Osteoblast (primary cell): ENCODE data around the gene EIF2B2. TPM values are rescaled to one million over a fixed set of nuclear protein-coding genes. Genes with fewer than 3 reads are reported as not detected.

Experiments
- DNase-seq: peaks from one replicate; pipeline ENCODE4 v3.0.0; 2011; ENCODE audit warnings: low spot score, mixed read lengths; ENCODE audit not compliant: insufficient read length; ENCODE audit errors: missing footprints
- H2AFZ ChIP-seq: 2 replicates; pipeline ENCODE4 v1.6.0; 2011; ENCODE audit warnings: mild to moderate bottlenecking, low read length
- H3K27ac ChIP-seq: 2 replicates; pipeline ENCODE4 v1.5.1; 2011; ENCODE audit warnings: mild to moderate bottlenecking, low read depth, low read length, moderate library complexity
- H3K27me3 ChIP-seq: 2 replicates; pipeline ENCODE4 v1.6.0; 2012; ENCODE audit warnings: mild to moderate bottlenecking, control low read depth, inconsistent platforms, low read length, moderate library complexity; ENCODE audit not compliant: insufficient read depth
- H3K36me3 ChIP-seq: 2 replicates; pipeline ENCODE4 v1.5.1; 2011; ENCODE audit warnings: mild to moderate bottlenecking, low read length, control low read depth, moderate library complexity; ENCODE audit not compliant: insufficient read depth
- H3K4me1 ChIP-seq: 2 replicates; pipeline ENCODE4 v1.5.1; 2011; ENCODE audit warnings: mild to moderate bottlenecking, low read length, control low read depth, moderate library complexity; ENCODE audit not compliant: insufficient read depth
- H3K4me2 ChIP-seq: 2 replicates; pipeline ENCODE4 v1.6.0; 2011; ENCODE audit warnings: mild to moderate bottlenecking, low read length; ENCODE audit not compliant: insufficient read depth
- H3K4me3 ChIP-seq: fragments of 200-600 bp; sonication (generic); 3 replicates; pipeline ENCODE4 v1.5.1; 2012; ENCODE audit warnings: mild to moderate bottlenecking, low read length, inconsistent platforms; ENCODE audit not compliant: insufficient read depth
- H3K79me2 ChIP-seq: 2 replicates; pipeline ENCODE4 v1.6.0; 2012; ENCODE audit warnings: mild to moderate bottlenecking, low read length, control low read depth, inconsistent platforms; ENCODE audit not compliant: insufficient read depth
- H3K9me3 ChIP-seq: 2 replicates; pipeline ENCODE4 v1.5.1; 2011; ENCODE audit warnings: low read depth, low read length, control low read depth
- H4K20me1 ChIP-seq: 2 replicates; pipeline ENCODE4 v1.6.0; 2012; ENCODE audit warnings: mild to moderate bottlenecking, low read length, control low read depth; ENCODE audit not compliant: insufficient read depth
- total RNA-seq: library from RNA; depleted of rRNA; stranded (reverse); fragments of >200 nt; gene quantifications from 2 replicates; pipeline ENCODE4 v1.2.3, GENCODE V29; 2012
- TF ChIP-seq, protein P1 (sequence below): IDR thresholded peaks from 2 replicates; pipeline ENCODE4 v1.5.1; 2011; ENCODE audit warnings: mild to moderate bottlenecking, low read depth, low read length, moderate library complexity; ENCODE audit errors: extremely low read depth

The EIF2B2 gene
- total RNA-seq, 1 donor, result 39.4 TPM

DNA sequence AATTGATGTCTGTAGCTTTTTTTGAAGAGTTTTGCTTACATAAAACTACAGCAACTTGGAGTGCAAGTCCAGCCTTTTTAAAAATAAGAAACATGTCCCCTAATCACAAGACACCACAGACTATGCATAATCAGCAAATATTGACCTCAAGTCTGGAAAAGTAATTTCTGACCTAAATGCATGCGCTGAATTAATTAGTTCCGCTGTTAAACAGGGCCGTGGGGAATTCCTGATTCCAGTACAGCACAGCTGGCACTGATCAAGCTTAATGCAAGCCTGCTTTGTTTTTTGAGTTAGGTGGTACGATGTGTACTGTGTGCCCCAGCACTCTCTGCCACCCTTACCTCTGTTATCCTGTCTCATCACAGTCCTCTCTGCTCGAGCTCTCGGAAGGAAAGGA, 39.3 kb downstream of the EIF2B2 start:
- Histone ChIP-seq H3K9me3 (no peaks in the 10 kb centered on the region), H3K4me1 (peaks cover 16% of the 10 kb centered on the region), H3K4me2 (no peak overlapping the region), H3K27me3 (no peaks in the 10 kb centered on the region), H4K20me1 (no peaks in the 10 kb centered on the region), H2AFZ (no peak overlapping the region), H3K4me3 (no peak overlapping the region), H3K27ac (no peak overlapping the region), H3K79me2 (peaks cover 21% of the 10 kb centered on the region), H3K36me3 (peaks cover 21% of the 10 kb centered on the region)
- no peak for DNase-seq
- TF ChIP-seq, protein P1, sequence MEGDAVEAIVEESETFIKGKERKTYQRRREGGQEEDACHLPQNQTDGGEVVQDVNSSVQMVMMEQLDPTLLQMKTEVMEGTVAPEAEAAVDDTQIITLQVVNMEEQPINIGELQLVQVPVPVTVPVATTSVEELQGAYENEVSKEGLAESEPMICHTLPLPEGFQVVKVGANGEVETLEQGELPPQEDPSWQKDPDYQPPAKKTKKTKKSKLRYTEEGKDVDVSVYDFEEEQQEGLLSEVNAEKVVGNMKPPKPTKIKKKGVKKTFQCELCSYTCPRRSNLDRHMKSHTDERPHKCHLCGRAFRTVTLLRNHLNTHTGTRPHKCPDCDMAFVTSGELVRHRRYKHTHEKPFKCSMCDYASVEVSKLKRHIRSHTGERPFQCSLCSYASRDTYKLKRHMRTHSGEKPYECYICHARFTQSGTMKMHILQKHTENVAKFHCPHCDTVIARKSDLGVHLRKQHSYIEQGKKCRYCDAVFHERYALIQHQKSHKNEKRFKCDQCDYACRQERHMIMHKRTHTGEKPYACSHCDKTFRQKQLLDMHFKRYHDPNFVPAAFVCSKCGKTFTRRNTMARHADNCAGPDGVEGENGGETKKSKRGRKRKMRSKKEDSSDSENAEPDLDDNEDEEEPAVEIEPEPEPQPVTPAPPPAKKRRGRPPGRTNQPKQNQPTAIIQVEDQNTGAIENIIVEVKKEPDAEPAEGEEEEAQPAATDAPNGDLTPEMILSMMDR, result no peak

DNA sequence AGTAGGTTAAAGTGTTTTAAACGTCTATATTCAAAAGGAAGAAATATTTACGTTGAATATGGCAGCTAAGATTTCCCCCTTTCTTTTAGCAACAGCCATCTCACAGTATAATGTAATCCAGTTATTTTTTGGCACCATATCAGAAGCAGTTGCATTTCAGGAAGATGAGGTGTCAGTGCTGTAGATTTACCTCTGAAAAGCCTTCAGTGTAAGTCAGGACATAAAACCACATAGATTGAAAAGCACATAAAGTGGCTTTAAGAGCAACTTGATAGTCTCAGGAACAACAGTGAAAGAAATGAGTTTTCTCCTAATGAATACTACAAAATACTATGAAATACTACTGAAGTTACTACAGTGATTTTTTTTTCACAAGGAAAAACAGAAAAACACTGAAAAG, 41.6 kb downstream of the EIF2B2 start:
- TF ChIP-seq, protein P1, result no peak
- Histone ChIP-seq H3K79me2 (peaks cover 23% of the 10 kb centered on the region), H3K36me3 (peaks cover 12% of the 10 kb centered on the region), H3K27me3 (no peaks in the 10 kb centered on the region), H3K9me3 (no peaks in the 10 kb centered on the region), H2AFZ (no peak overlapping the region), H3K27ac (peak overlapping the region; percentile 25), H3K4me3 (no peak overlapping the region), H3K4me1 (peaks cover 27% of the 10 kb centered on the region), H4K20me1 (no peaks in the 10 kb centered on the region), H3K4me2 (peak overlapping the region; percentile 3)
- DNase-seq, result no peak

DNA sequence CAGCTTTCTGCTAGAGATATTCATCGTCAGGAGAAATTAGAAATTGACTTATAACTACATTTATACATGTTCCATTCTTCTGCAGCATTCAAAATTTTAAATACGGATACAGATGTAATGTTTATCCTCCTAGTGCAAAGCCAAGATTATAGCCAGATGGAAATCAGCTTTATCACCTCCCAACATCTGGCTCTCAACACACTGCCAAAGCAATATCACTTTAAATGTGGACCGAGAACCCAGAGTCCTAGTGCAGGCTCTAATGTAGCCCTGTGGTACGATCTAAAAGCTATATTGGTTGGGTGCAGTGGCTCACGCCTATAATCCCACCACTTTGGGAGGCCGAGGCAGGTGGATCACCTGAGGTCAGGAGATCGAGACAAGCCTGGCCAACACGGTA, 42.0 kb downstream of the EIF2B2 start:
- H3K4me3 ChIP-seq, result no peak overlapping the region
- no peak overlapping the region for H2AFZ ChIP-seq
- TF ChIP-seq, protein P1, result no peak
- no peaks in the 10 kb centered on the region for H3K27me3 ChIP-seq
- H3K27ac ChIP-seq, result no peak overlapping the region
- H4K20me1 ChIP-seq, result no peaks in the 10 kb centered on the region
- peaks cover 9% of the 10 kb centered on the region for H3K36me3 ChIP-seq
- DNase-seq, result no peak
- H3K79me2 ChIP-seq, result peaks cover 23% of the 10 kb centered on the region
- peaks cover 29% of the 10 kb centered on the region for H3K4me1 ChIP-seq
- no peaks in the 10 kb centered on the region for H3K9me3 ChIP-seq
- peak overlapping the region; percentile 3 for H3K4me2 ChIP-seq

DNA sequence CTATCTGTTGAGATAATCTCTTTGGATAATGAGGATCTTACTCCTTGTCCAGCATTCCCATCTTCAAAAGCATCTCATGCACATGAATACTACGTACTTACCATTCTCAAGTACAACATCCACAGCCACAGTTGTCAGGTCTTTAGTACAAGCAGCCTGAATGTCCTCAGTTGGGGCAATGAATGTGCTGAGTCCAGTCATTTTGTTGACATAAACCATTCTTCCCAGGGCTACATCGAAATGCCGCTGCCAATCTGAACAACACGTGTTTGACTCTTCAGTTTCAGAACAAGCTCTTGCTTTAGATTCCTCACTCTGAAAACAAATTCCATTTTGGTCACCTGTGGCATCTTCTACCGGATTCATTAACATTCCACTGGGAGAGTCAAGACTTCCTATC, 43.6 kb downstream of the EIF2B2 start:
- Histone ChIP-seq H3K36me3 (peaks cover 7% of the 10 kb centered on the region), H4K20me1 (no peaks in the 10 kb centered on the region), H3K27me3 (no peaks in the 10 kb centered on the region), H3K79me2 (peaks cover 25% of the 10 kb centered on the region), H3K27ac (no peak overlapping the region), H2AFZ (no peak overlapping the region), H3K9me3 (no peaks in the 10 kb centered on the region), H3K4me1 (peaks cover 38% of the 10 kb centered on the region), H3K4me3 (no peak overlapping the region), H3K4me2 (no peak overlapping the region)
- TF ChIP-seq, protein P1, result no peak
- no peak for DNase-seq
